Left hindlimb (tissue), 1 donor: ENCODE data around the gene IFNA5.

Experiments
- DNase-seq: peaks from one replicate; pipeline ENCODE4 v3.0.0-alpha.2; 2018

IFNA5 gene

DNA sequence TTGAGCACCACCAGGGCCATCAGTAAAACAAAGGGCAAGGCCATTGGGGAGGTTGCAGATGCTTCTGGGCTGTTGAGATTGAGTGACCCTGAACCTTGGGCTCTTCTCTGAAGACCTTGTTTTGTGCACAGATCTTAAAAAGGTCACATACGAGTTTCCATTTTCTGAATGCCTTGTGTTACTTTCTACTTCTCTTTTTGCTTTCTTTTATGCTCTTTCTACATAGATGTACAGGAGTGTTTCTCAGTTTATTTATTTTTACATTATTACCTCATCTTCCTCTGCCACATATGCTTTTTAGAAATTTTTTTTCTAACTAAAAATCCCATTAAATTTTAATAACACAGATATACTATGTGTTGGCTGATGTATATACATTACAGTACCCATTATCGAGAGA, at the start of gene IFNA5:
Gene IFNA5, minus strand, starts transcription at position 101 of the 400 bp plus-strand sequence. Its CDS starts 57 bp downstream, at position 44.
- DNase-seq, result no peak

DNA sequence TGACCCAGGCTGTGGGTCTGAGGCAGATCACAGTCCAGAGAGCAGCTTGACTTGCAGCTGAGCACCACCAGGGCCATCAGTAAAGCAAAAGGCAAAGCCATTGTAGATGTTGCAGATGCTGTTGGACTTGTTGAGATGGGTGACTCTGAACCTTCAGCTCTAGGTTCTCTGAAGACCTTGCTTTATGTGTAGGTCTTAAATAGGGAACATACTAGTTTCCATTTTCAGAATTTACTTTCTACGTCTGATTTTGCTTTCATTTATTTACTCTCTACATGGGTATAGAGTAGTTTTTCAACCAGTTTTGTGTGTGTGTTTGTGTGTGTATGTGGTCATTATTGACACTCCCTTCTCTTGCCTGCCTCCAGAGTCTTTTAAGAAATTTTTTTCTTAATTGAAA, 45.7 kb upstream of the IFNA5 start, which contains the start of gene IFNA6:
Gene IFNA6, minus strand, starts transcription at position 101 of the 400 bp plus-strand sequence. Its CDS starts 0 bp downstream, at position 101.
- DNase-seq, result no peak

DNA sequence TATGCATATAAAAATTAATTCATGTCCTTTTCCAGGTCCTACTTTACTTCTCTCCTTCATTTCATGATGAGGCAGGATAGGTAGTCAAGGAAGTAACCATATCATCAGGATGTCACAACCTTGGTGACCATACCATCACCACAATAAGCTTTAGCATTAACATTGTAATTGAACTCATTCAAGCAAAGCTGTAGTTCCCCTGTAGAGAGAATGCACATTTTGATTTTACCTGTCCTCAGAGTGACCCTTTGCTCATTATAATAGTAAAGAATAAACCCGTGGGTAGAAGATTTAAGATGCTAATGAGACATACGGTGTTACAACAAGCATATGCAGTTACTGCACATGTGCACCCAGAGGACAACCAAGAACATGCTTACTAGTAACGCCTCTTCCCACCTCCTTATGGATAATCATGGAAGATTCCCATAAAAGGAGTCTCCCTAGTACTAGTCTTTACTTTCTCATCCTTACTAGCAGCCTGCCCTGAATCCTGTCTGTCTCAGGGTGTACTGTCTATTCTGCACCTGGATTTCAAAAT, 43.4 kb upstream of the IFNA5 start:
- DNase-seq, result no peak

DNA sequence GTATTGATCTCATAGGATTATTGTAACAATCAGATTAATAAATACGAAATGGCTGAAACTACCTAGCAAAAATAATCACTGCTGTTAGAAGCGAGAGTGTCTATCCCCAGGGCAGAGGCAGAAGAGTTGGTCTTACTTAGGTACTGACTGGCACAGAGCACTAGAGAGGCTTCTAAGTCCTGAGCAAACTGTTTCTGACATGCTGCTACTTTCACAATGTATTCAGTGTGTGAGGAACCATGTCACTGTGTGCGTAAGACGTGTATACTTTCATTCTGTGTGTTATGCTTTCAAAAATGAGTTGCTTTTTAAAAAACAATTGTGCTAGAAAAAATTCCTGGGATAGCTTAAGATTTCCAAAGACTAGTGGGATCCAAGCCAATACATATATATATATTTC, 35.6 kb upstream of the IFNA5 start:
- DNase-seq, result no peak

DNA sequence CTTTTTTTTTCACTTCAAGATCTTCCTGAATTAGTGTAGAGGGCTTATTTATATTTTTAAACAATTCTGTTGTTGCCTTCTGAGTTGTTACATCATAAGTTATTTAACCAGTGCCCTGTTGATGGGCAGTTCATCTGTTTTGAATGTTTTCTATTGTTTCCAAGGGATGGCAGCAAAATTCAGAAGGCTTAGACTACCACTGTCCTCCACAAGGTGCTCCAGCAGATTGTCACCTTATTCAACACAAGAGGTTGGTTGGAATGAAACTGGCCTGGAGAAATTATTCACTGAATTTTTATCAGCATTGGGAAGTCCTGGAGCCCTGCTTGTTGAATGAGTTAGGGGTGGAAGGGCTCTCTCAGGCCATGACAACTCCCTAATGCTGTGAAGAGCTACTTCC, 31.3 kb upstream of the IFNA5 start:
- no peak for DNase-seq

DNA sequence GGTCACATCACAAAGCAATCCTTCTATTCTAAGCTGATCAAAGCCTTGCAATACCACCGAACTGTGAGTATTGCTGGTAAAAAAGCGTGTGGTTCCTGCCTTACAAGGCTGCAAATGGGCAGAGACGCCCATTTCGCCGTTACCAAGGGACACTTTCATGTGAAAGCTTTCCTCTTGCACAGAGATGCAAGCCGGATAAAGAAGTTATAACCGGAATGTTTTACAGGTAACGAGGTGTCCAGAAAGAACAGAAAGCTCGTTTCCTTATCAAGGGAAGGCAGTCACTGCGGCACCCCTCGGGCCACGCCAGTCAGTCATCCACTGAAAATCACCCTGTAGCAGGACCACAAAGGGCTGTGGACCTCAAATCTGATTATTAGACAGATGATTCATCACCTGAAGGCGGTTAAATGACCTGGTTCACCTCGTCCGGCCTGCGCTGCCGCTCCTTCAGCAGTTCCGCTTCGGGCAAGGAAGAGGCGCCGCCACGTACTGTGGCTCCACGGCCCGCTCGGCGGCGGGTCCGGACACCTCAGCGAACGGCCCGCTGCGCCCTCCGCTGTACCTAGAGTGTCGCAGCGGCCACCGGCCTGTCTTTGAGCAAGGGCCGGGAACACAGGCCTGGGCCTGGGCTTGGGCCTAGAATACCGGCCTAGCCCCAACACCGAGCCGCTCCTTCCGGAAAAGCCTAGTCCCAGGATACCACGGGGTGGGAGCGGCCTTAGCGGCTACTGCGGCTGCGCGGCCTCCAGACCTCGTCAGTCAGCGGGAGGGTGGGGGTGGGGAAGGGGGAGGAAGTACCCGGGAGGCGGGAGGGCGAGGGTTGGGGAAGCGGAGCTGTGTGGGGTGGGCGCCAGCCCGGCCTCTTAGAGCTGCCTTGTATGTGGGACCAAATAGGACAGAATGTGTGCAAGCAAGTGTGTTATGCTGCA, 29.9 kb upstream of the IFNA5 start, which contains the start of gene KLHL9:
Gene KLHL9, minus strand, starts transcription at position 704 of the 932 bp plus-strand sequence. Its CDS starts 545 bp downstream, at position 159.
- peak; percentile 96 for DNase-seq

DNA sequence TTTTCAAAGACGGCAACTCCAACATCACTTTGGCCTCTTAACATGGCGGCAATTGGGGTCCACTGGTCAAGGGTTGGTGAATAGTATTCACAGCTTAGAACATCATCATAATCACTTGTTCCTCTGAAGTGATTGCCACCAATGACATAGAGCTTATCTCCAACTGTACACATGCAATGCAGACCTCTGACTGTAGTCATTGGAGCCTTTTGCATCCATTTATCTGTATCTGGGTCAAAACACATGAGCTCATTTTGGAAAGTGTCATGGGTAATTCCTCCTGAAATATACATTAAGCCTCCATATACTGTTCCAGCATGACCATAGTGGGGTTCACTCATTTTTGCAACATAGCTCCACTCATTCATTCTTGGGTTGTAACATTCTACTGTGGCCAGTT, 28.1 kb upstream of the IFNA5 start:
- no peak for DNase-seq

DNA sequence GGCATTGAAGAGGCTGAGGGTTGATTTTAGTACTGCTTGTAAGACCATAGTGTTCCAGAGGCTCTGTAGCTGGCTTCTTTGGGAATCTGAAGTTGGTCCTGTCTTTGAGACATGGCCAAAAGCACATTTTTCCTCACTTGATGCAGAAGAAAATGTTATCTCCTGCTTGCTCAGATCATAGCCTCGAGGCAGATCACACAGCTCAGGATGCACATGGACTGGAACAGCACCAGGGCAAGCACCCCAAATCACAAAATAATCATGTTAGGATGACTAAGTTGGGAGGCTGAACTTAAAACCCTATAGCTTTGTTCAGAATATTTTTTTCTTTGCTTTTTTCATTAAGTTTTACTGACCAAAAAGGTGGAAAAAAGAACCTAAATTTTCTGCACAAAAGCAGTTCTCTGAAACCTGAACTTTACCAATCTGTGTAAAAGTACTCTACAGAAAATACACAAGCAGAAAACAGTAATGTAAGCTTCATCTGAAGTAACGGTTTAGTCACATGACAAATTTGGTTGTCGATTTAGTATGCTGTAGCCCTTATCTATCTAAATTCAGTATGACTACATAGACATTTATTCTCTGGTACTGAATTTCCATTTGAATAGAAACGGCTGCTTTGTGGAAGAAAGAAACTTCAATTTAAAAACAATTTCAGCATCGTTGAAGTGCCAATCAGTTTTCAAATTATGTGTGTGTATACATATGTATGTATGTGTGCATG, 26.7 kb upstream of the IFNA5 start:
- no peak for DNase-seq

DNA sequence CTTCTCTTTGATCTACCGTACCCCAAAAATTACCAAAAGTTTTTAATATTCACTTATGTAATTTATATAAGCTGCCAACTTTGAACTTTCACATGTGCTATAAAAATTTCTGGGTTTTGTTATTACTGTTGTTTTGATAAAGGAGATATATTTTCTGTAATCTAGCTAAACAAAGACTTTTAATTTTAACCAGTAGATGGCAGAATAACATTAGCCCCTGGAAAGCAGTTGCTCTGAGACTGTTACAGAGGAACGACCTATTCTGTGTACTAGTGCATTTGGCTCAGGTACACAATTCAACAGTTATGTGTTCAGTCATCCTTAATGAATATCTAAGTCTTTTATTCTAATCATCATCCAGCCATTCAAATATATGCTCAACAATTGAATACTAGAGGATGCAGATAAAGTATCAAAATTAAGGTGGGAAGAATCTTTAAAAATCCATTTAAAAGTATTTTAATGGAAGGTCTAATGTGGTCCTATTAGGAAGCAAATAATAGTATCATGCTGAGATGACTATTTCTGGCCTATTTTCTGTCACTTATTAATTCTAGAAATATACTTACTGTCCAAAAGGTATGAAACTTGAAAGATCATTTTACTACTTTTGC, 21.5 kb upstream of the IFNA5 start:
- no peak for DNase-seq

DNA sequence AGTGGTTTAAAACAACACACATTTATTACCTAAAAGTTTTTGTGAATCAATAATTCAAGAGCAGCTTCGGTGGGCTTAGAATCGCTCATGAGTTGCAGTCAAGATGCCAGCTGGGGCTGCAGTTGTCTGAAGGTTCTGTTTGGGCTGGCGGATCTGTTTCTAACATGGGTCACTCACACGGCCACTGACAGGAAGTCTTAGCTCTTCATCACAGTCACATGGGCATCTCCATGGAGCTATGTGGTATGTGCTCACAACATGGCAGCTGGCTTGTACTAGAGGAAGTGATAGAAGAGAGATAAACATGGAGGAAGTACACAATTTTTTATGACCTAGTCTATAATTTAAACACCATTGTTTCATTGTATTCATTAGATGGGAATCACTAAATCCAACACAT, 18.9 kb upstream of the IFNA5 start:
- DNase-seq, result no peak

DNA sequence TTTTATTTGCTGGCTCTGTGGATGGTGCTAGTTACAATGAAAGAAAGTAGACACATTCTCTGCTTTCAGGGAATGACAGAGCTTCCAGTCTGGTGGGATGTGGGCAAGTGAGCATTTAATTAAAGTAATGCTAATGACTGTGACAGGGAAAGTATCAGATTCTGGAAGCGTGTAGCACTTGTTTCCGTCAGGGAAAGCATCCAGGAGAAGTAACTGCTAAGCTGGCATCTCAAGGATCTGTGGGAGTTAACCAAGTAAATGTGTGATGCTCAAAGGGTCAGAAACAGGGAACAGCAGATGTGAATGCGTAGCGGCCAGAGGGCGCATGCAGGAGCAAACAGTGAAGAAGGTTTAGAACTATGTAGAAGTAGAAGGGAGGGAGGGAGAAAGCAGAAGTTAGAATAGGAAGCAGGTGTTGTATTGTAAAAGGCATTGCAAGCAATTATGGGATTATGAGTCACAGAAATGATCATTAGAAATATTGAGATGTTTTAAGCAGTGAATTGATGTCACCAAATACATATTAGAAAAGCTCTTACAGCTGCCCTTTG, 17.9 kb upstream of the IFNA5 start:
- DNase-seq, result no peak

DNA sequence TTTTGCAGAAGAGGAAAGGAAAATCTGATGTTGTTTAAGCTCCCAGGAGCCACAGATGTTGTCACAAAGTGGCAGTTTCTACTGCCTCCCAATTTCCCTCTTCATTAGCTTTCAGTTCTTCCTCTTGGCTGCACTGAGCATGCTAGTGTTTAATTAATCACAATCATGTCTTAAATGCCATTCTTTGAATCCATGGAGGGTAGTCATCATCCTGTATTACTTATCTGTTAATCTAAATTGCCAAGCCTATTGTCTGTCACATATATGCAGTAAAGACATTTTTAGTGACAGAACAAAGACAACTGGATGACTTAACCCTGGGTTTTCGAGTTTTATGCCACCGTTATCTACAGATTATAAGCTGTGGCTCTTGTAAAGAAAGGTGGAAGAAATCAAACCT, 15.4 kb upstream of the IFNA5 start:
- DNase-seq, result no peak

DNA sequence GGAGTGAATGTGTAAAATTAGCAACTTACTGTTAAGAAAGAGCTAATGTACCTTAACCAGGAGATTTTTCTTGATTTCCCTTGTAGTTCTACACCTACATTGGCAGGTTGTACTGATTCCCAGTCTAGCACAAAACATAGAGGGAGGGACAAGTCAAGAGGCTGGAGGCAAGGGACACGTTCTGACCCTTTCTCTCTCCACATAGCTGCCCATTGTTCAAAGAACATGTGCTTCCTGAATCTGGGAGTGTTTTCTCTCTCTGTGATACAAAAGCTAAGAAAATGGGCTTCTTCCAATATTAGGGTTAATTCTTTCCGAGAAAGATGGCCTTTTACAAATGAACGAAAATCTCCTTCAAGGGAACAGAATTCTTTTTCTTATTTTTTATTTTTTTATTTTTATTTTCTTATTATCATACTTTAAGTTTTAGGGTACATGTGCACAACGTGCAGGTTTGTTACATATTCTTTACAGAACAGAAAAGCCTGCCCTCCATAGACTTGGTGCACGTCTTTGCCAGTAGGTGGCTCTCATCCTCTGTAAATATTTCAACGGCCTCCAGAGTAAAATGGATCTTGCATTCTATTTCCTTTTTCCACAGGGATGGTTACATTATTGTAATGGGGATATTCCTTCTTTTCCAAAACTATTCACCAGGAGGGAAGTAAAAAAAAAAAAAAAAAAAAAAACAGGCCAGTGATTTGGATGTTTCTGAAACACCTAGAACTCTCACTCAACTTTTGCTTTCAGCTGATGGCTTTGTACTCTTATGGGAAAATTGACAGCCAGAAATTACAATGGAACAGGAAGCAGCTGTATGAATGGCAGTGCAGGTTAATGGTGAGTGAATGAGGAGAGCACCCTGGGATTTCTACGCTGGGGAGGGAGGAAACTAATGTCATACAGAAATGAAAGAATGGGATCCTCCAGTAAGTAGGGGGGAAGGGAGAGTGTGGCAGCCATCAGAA, 13.1 kb upstream of the IFNA5 start:
- DNase-seq, result no peak

DNA sequence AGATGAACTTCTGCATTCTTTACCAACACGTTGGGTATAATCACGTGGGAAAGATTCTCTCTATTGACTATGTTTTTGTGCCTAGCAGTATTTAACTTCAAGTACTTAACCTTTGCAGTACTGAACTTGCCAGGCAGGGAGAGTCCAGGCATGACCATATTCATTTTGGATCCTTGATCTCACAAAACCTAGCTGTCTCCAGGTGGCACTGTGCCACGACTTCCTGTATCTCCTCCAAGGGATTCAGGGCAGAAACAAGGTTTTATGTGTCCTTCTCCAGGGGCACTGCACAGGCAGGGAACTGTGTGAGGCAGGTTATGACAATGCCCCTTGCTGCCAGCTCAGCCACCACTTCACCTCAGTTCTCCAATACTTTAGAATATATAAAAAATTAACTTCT, 11.7 kb upstream of the IFNA5 start:
- no peak for DNase-seq

DNA sequence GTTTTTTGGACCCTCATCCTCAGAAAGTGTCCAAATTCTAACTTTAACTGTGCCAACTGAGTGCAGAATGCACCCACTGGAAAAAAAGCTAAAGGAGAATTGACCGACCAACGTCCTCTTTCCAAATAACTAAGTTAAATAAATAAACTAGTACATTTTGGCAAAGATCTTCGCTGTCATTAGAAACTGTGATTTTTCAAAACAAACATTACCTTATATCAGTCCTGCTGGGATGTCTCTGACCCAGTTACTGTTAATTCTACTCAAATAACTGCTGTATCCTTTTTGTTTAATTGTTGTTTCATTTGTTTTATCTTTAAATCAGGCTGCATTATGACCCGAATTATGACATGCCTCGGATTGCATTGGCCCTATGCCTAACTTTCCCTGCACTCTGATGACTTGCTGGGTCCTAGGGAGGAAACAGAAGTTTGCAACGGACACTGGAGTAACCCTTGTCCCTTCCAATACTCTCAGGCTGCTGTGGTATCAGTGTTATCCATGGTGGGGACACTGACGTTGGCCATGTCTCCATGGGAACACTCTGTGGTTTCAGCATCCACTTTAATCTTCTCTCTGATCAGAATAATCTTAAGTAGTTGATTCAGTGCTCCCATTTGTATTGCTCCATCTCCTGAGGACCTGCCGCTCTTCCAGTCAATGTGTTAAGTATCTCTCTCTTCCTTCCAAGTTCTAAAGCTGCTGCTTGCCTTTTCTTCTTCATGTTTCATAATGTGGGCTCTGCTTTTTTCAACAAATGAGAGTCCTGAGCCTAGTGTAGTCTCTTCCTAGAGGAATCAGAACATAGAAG, 11.1 kb upstream of the IFNA5 start:
- DNase-seq, result no peak

DNA sequence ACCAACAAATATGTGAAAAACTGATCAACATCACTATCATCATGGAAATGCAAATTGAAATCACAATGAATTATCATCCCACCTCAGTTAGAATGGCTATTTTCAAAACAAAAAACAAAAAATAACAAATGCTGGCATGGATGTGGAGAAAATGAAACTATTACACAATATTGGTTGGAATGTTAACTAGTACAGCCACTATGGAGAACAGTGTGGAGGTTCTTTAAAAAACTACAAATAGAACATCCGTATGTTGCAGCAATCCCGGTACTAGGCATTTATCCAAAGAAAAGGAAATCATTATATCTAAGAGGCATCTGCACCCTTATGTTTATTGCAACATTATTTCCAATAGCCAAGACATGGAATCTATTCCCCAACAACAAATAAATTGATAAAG, 9.0 kb upstream of the IFNA5 start:
- DNase-seq, result no peak

DNA sequence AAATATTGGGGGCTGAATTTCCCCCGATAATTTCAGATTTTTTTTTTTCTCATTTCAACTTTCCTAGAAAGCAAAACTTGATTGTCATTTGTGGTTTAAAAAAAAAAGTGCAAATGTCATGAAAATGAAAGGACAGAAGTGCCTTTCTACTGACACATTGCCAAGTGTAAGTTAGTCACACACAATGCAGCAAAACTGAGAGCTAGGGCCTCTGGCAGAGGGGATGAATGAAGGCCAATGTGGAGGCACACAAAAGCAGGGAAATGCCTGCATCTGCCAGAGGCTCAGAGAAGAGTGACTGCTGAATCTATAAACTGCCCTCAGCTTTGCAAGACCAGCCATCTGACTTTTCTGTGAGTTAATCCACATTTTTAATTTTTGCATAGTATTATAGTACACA, 6.8 kb upstream of the IFNA5 start:
- no peak for DNase-seq

DNA sequence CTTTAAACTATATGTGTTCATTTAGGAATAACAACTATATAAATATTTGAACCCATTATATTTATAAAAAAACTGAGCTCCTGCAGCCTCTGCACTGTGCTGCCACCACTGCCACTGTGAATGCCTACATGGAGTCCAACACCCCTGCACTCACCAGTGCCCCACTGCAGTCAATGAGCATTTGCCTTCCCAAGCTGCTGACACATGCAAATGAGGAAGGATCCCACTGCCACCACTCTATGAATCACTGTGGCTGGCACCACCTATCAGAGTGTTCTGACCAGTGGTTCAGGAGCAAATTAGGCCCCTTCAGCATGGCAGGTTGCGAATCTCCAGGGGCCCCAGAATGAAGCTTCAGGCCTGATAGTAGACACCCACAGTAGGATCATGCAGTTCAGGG, 9.1 kb downstream of the IFNA5 start:
- DNase-seq, result no peak

DNA sequence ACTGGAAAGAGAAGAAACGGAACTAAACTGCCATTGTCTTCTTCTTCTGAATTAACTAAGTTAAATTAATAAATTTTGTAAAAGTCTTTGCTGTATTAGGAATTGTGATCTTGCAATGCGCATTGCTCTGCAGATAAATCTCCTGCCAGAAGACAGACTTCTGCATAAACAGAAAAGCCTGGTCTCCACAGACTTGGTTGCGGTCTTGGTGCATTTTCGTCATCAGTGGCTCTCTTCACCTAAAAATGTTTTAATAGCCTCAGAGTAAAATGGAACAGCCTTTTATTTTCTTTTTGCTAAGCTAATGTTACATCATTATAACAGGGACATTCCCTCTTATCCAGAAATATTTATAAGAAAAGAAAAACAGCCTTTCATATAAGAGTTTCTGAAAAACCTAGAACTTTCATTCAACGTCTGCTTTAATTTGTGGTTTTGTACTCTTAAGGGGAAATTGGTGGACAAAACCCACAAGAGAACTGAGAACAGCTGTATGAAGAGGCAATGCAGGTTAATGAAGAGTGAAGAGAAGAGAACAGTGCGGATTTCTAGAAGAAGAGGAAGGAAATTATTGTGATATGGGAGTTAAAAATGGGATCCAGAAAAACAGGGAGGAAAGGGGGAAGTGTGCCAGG, 10.1 kb downstream of the IFNA5 start:
- no peak for DNase-seq

DNA sequence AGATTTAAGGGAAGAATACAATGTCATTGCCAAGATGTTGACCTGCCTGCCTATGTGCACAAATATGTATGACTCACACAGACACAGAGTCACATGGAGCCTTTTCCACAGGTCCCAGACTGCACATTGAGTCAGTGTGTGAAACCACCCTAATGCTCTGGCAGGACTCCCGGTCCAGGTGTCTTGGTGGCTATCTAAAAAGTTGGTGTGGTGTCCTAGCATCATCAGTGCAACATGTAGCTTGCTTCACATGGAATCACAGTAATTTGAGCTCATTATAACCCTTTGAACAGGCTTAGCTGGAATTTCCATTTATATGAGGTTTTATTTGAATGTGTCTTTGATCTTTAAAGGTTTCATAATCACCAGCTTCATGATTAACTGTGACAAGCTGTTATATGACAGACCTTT, 10.7 kb downstream of the IFNA5 start:
- DNase-seq, result no peak
